ENCODE measurements around the gene SLC23A2.

The SLC23A2 gene

GRCh38 chr20:4837760-4838159 lies 163.6 kb downstream of the SLC23A2 start:
- DNase-seq, result no peak

- DNase-seq, result no peak
Measured at GRCh38 chr20:4836935-4837334, 164.4 kb downstream of the SLC23A2 start.

- DNase-seq, result no peak
Measured at GRCh38 chr20:4836473-4836872, 164.8 kb downstream of the SLC23A2 start.

- no peak for DNase-seq
Measured at GRCh38 chr20:4835244-4836177, 165.8 kb downstream of the SLC23A2 start.

- DNase-seq, result no peak
Measured at GRCh38 chr20:4833074-4833728, 168.1 kb downstream of the SLC23A2 start.

- no peak for DNase-seq
Measured at GRCh38 chr20:4832469-4832868, 168.8 kb downstream of the SLC23A2 start.

GRCh38 chr20:4830696-4831095 lies 170.6 kb downstream of the SLC23A2 start:
- DNase-seq, result no peak

- DNase-seq, result no peak
Measured at GRCh38 chr20:4830259-4830658, 171.1 kb downstream of the SLC23A2 start.

GRCh38 chr20:4829514-4830215 lies 171.6 kb downstream of the SLC23A2 start:
- no peak for DNase-seq

GRCh38 chr20:4828830-4829513 lies 172.3 kb downstream of the SLC23A2 start:
- DNase-seq, result no peak

GRCh38 chr20:4821590-4821989 lies 179.7 kb downstream of the SLC23A2 start:
- no peak for DNase-seq

GRCh38 chr20:4820806-4821518 lies 180.3 kb downstream of the SLC23A2 start:
- no peak for DNase-seq

GRCh38 chr20:4819901-4820300 lies 181.4 kb downstream of the SLC23A2 start:
- no peak for DNase-seq

- no peak for DNase-seq
Measured at GRCh38 chr20:4817230-4817671, 184.1 kb downstream of the SLC23A2 start.

GRCh38 chr20:4815628-4816027 lies 185.7 kb downstream of the SLC23A2 start:
- no peak for DNase-seq

- no peak for DNase-seq
Measured at GRCh38 chr20:4814696-4815252, 186.5 kb downstream of the SLC23A2 start.

GRCh38 chr20:4813863-4814695 lies 187.2 kb downstream of the SLC23A2 start:
- DNase-seq, result peak; percentile 69

GRCh38 chr20:4813076-4813862 lies 188.0 kb downstream of the SLC23A2 start:
- no peak for DNase-seq

- no peak for DNase-seq
Measured at GRCh38 chr20:4812641-4813075, 188.7 kb downstream of the SLC23A2 start.

GRCh38 chr20:4812216-4812615 lies 189.1 kb downstream of the SLC23A2 start:
- no peak for DNase-seq
